Measurements from ENCODE around the gene ECM1.

Gene ECM1

DNA sequence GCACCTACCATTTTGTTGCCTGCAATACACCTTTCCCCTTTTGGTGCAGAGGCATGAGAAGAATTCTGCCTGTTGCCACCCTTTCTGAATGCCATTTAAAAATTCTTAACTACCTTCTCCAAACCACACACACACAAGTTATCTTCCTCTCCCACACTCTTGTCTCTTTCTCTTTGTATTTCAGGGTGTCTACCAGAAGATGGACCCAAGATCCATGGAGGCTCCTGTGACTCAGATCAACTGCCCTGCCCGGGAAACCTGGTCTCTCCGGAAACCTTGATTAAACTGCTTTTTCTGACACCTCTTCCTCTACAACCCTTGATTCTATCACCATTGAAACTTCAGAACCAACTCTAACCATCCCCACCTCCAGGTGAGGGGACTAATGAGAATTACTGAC is 23.0 kb upstream of the ECM1 start:
- DNase-seq (ENCODE audit: low read depth in 1 of 2, low spot score in 1 of 2): peak; percentile 29 to 75
- in situ Hi-C loops (cut with HindIII; ENCODE audit: low pct_unique_long_range_greater_than_20kb, low sequenced_read_pairs): no loop called here
- no peak for TF ChIP-seq JUND (IDR thresholded peaks at IDR 0.05; ENCODE audit: low read depth)

- in situ Hi-C loops (cut with HindIII; ENCODE audit: low pct_unique_long_range_greater_than_20kb, low sequenced_read_pairs): no loop called here
- peak; percentile 91 to 100 for DNase-seq (ENCODE audit: low read depth in 1 of 2, low spot score in 1 of 2)
Measured at GRCh38 chr1:150486966-150487762, 20.7 kb upstream of the ECM1 start, which contains the start of gene TARS2. TARS2 (plus strand) TSS chr1:150487419; CDS start chr1:150487451, 32 bp downstream.

GRCh38 chr1:150487763-150488115 is 20.2 kb upstream of the ECM1 start:
- no peak for DNase-seq (ENCODE audit: low read depth in 1 of 2, low spot score in 1 of 2)
- in situ Hi-C loops (cut with HindIII; ENCODE audit: low pct_unique_long_range_greater_than_20kb, low sequenced_read_pairs): no loop called here
- no peak for TF ChIP-seq JUND (IDR thresholded peaks at IDR 0.05; ENCODE audit: low read depth)

More at GRCh38 chr1:150486966-150487762, 20.7 kb upstream of the ECM1 start, which contains the start of gene TARS2:
- no peak for TF ChIP-seq JUND (IDR thresholded peaks at IDR 0.05; ENCODE audit: low read depth)

DNA sequence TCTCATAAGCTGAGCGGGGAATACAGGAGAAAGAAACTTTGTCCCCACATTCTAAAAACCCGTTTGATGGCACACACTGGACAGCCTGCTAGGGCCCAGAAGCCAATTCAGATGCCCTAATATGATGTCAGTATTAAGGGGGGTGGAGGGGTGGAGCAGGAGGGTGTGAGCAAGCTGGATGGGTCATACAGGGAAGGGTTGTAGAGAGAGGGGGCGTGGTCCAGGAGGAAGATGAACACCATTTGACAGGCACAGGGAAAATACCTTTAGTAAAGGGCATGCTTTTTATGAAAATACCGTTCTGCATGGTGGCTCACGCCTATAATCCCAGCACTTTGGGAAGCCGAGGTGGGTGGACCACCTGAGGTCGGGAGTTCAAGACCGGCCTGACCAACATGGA is 14.7 kb upstream of the ECM1 start:
- no peak for DNase-seq (ENCODE audit: low read depth in 1 of 2, low spot score in 1 of 2)
- no peak for TF ChIP-seq JUND (IDR thresholded peaks at IDR 0.05; ENCODE audit: low read depth)
- in situ Hi-C loops (cut with HindIII; ENCODE audit: low pct_unique_long_range_greater_than_20kb, low sequenced_read_pairs): no loop called here

- in situ Hi-C loops (cut with HindIII; ENCODE audit: low pct_unique_long_range_greater_than_20kb, low sequenced_read_pairs): no loop called here
Measured at GRCh38 chr1:150498342-150498741, 9.6 kb upstream of the ECM1 start.

DNA sequence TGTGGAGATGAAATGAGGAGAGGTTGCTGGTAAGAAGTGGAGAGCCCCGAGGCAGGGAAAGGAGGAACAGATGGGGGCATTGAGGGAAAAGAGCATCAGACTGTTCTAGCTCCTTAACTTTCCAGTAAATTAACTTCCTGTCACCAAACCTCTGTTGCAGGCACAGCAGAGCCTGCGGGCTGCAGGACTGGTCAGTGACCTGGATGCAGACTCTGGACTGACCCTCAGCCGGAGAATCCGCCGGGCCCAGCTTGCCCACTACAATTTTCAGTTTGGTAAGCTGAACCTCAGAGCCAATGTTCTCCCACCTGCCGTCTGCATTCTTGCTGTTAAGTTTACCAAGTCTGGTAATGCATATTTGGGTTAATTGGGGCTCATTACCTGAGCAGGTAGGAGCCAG is 2.5 kb upstream of the ECM1 start:
- no peak for TF ChIP-seq JUND (IDR thresholded peaks at IDR 0.05; ENCODE audit: low read depth)
- DNase-seq (ENCODE audit: low read depth in 1 of 2, low spot score in 1 of 2): no peak
- in situ Hi-C loops (cut with HindIII; ENCODE audit: low pct_unique_long_range_greater_than_20kb, low sequenced_read_pairs): no loop called here

More at GRCh38 chr1:150498342-150498741, 9.6 kb upstream of the ECM1 start:
- DNase-seq (ENCODE audit: low read depth in 1 of 2, low spot score in 1 of 2): no peak
- TF ChIP-seq JUND (IDR thresholded peaks at IDR 0.05; ENCODE audit: low read depth): no peak

DNA sequence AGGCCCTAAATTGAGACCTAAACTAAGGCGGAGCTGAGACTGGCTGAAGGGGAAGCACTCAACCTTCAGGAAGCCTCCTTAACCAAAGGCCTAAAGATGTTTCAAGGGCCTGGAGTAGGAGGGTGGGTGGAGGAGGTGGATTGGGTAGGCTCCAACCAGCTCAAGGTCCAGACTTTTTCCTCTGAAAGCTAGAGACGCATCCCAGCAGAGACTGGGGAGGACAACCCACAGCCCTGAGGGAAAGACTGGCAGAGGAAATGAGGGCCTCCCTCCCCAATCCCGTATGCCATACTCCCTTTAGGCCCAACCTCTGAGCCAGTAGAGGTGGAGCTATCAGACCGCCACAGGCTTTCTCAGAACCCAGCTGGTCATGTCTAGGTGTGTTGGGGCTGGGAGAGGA is 1.1 kb downstream of the ECM1 start:
- DNase-seq (ENCODE audit: low read depth in 1 of 2, low spot score in 1 of 2): no peak
- no peak for TF ChIP-seq JUND (IDR thresholded peaks at IDR 0.05; ENCODE audit: low read depth)
- in situ Hi-C loops (cut with HindIII; ENCODE audit: low pct_unique_long_range_greater_than_20kb, low sequenced_read_pairs): no loop called here

DNA sequence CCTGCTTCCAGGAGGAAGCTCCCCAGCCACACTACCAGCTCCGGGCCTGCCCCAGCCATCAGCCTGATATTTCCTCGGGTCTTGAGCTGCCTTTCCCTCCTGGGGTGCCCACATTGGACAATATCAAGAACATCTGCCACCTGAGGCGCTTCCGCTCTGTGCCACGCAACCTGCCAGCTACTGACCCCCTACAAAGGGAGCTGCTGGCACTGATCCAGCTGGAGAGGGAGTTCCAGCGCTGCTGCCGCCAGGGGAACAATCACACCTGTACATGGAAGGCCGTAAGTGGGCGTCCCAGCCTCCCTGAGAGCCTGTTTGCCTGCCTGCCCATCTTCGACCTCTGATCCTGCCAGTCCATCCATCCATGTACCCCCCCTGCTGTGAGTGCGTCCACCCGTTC is 3.6 kb downstream of the ECM1 start:
- no peak for DNase-seq (ENCODE audit: low read depth in 1 of 2, low spot score in 1 of 2)
- no peak for TF ChIP-seq JUND (IDR thresholded peaks at IDR 0.05; ENCODE audit: low read depth)
- in situ Hi-C loops (cut with HindIII; ENCODE audit: low pct_unique_long_range_greater_than_20kb, low sequenced_read_pairs): no loop called here

DNA sequence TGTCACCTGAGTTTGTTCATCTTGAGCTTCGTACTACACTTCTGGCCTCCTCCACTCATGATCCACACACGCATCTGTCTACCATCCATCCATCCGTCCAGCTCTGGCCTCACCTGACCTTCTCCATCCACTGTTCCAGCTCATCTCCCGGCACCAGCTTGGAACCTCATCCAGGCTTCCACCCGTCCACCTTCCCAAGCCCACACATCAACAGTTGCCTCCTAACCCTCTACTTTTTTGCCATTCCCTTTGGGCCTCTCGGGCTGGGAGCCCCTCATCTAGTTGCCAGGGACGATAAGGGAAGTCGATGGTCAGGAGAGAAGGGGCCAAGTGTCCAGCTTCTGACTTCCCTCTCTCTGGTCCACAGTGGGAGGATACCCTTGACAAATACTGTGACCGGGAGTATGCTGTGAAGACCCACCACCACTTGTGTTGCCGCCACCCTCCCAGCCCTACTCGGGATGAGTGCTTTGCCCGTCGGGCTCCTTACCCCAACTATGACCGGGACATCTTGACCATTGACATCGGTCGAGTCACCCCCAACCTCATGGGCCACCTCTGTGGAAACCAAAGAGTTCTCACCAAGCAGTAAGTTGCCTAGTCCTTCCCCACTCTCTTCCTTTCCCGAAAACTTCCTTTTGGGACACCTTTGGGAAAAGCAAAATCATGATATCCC is 4.2 kb downstream of the ECM1 start:
- no peak for DNase-seq (ENCODE audit: low read depth in 1 of 2, low spot score in 1 of 2)
- no peak for TF ChIP-seq JUND (IDR thresholded peaks at IDR 0.05; ENCODE audit: low read depth)
- in situ Hi-C loops (cut with HindIII; ENCODE audit: low pct_unique_long_range_greater_than_20kb, low sequenced_read_pairs): no loop called here

DNA sequence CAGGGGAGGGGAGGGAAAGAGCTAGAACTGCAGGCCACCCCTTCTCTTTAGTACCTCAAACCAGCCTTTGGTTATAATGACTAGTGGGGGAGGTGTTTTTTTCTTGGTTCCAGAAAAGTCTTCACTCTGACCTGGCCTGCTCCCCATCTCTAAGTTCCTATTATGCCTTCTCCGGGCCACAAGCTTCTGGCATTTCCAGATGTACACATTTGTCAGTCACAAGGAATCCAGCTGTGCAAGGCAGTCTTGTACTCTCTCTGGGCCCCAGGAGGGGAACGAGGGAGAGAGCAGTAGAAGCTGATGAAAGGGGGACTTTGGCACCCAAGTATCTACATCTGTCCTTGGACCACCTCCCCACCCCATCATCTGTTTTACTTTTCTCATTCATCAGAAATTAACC is 4.9 kb downstream of the ECM1 start:
- in situ Hi-C loops (cut with HindIII; ENCODE audit: low pct_unique_long_range_greater_than_20kb, low sequenced_read_pairs): no loop called here
- TF ChIP-seq JUND (IDR thresholded peaks at IDR 0.05; ENCODE audit: low read depth): no peak
- DNase-seq (ENCODE audit: low read depth in 1 of 2, low spot score in 1 of 2): no peak

GRCh38 chr1:150513351-150513791 is 5.5 kb downstream of the ECM1 start:
- no peak for TF ChIP-seq JUND (IDR thresholded peaks at IDR 0.05; ENCODE audit: low read depth)
- DNase-seq (ENCODE audit: low read depth in 1 of 2, low spot score in 1 of 2): no peak
- in situ Hi-C loops (cut with HindIII; ENCODE audit: low pct_unique_long_range_greater_than_20kb, low sequenced_read_pairs): no loop called here

GRCh38 chr1:150514260-150514659 is 6.4 kb downstream of the ECM1 start:
- no peak for DNase-seq (ENCODE audit: low read depth in 1 of 2, low spot score in 1 of 2)
- no peak for TF ChIP-seq JUND (IDR thresholded peaks at IDR 0.05; ENCODE audit: low read depth)
- in situ Hi-C loops (cut with HindIII; ENCODE audit: low pct_unique_long_range_greater_than_20kb, low sequenced_read_pairs): no loop called here

DNA sequence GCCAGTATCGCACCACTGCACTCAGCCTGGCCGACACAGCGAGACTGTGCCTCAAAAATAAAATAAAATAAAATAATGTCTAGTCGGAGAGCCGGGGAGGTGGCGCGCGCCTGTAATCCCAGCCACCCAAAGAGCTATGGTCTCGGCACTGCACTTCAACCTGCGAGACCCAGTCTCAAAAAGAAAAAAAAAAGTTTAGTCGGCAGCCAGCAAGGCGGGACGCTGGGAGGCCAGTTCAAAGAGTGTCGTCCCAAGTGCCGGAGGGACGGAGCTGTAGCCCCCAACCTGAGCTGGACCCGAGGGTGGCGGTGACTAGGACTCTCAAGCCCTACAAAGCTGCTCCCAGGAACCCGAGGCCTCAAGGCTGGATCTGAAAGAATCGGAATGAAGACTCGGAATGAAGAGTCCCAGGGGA is 7.0 kb downstream of the ECM1 start:
- in situ Hi-C loops (cut with HindIII; ENCODE audit: low pct_unique_long_range_greater_than_20kb, low sequenced_read_pairs): no loop called here
- no peak for TF ChIP-seq JUND (IDR thresholded peaks at IDR 0.05; ENCODE audit: low read depth)
- DNase-seq (ENCODE audit: low read depth in 1 of 2, low spot score in 1 of 2): no peak
